Breast epithelium (tissue), 3 donors: ENCODE results near the gene CENPK.

ENCODE experiments used
- CTCF ChIP-seq, 3 donors: fragments of 450-650 bp; IDR thresholded peaks; one replicate each; pipeline ENCODE4 v1.5.1; 2016 to 2017; ENCODE audit warnings: antibody characterized with exemption in 3 of 3, mild to moderate bottlenecking in 3 of 3, moderate library complexity in 3 of 3
- POLR2A ChIP-seq: fragments of 450-650 bp; IDR thresholded peaks from one replicate; pipeline ENCODE4 v1.6.1; 2016; ENCODE audit warnings: antibody characterized with exemption, mild to moderate bottlenecking, moderate library complexity

GRCh38 chr5:65562731-65563701, at the start of gene CENPK, which contains the start of gene PPWD1:
- TF ChIP-seq POLR2A (no peak), CTCF (IDR thresholded peaks at IDR 0.05) (no peak)
